ENCODE data around the gene TP53. TPM values are rescaled to one million over a fixed set of nuclear protein-coding genes. Genes with fewer than 3 reads are reported as not detected.

TP53 gene
- total RNA-seq, 4 donors from 2014 or later: 37.2 to 77.2 (median 65.2) TPM

DNA sequence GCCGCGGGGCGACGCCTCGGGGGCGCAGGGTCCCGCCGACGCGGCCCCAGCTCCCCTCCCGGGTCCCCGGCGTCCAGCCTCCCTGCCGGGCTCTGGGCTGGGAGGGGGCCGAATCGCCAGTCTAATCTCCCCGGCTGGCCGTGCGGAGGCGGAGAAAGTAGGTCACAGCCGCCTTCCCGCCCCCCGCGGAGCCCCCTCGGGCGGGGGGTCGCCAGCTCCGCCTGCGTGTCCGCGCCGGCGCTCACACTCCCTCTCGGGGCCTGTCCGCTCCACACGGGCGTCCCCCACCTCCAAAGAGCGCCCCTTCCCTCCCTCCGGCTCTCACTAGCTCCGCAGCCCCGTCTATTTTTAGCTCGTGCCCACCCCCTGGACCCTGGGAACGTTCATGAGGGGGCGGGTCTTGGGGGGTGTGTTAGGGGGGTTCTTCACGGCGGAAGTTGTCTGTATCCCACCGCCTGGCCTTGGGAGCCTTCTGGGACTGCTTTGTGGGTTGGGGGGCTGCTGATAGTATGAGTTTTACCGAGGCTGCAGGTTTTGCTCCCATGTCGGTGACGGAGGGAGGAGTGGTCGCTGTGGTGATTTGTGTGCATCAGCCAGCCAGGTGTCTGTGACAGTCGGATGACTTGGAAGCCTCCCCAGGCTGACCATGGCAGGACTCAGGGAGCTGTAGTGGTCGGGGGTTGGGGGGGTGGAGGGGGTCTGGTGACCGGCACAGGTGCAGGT lies 35.5 kb downstream of the TP53 start:
- Histone ChIP-seq H3K27ac (no peak overlapping the region), H3K36me3 (no peaks in the 10 kb centered on the region), H3K27me3 (peaks cover 40% of the 10 kb centered on the region), H3K4me1 (peaks cover 21% of the 10 kb centered on the region), H3K4me3 (peak overlapping the region; percentile 60), H3K9me3 (no peaks in the 10 kb centered on the region)
- WGBS: 18% methylated on average over 6 of the region's 54 CpGs
- TF ChIP-seq POLR2AphosphoS5 (IDR thresholded peaks at IDR 0.05) (no peak), EP300 (IDR thresholded peaks at IDR 0.05) (no peak), POLR2A (IDR thresholded peaks at IDR 0.05) (no peak)
- TF ChIP-seq, protein P1, sequence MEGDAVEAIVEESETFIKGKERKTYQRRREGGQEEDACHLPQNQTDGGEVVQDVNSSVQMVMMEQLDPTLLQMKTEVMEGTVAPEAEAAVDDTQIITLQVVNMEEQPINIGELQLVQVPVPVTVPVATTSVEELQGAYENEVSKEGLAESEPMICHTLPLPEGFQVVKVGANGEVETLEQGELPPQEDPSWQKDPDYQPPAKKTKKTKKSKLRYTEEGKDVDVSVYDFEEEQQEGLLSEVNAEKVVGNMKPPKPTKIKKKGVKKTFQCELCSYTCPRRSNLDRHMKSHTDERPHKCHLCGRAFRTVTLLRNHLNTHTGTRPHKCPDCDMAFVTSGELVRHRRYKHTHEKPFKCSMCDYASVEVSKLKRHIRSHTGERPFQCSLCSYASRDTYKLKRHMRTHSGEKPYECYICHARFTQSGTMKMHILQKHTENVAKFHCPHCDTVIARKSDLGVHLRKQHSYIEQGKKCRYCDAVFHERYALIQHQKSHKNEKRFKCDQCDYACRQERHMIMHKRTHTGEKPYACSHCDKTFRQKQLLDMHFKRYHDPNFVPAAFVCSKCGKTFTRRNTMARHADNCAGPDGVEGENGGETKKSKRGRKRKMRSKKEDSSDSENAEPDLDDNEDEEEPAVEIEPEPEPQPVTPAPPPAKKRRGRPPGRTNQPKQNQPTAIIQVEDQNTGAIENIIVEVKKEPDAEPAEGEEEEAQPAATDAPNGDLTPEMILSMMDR (IDR thresholded peaks at IDR 0.05): no peak
- DNase-seq (ENCODE audit: low spot score in 2 of 2): no peak

DNA sequence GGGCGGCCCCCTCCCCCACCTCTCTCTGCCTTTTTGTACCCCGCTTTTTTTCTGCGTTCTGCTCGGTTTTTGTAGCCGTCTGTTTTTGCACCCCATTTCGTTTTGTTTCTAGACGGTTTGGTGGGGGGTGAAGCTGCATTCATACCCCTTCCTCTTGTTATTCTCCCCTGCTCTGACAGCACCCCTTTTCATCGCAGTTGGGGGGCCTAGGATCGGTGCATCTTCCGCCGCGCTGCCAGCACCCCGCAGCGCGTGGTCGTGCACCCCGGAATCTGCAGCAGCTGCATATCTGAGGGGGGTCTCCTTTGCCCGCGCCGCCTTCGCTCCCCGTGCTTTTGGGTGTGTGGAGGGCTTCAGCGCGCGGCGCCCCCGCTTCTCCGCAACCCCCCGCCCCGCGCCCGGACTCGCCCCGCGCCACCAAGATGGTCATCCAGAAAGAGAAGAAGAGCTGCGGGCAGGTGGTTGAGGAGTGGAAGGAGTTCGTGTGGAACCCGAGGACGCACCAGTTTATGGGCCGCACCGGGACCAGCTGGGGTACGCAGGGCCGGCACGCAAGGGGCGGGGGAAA lies 36.1 kb downstream of the TP53 start:
- H3K4me1 ChIP-seq: peaks cover 21% of the 10 kb centered on the region
- peaks cover 40% of the 10 kb centered on the region for H3K27me3 ChIP-seq
- H3K9me3 ChIP-seq: no peaks in the 10 kb centered on the region
- no peak for DNase-seq (ENCODE audit: low spot score in 2 of 2)
- TF ChIP-seq EP300 (IDR thresholded peaks at IDR 0.05) (no peak), POLR2A (IDR thresholded peaks at IDR 0.05) (no peak), POLR2AphosphoS5 (IDR thresholded peaks at IDR 0.05) (no peak)
- TF ChIP-seq, protein P1 (IDR thresholded peaks at IDR 0.05): no peak
- H3K4me3 ChIP-seq: peak overlapping the region; percentile 60
- 0% methylated on average over 13 of the region's 45 CpGs for WGBS
- no peaks in the 10 kb centered on the region for H3K36me3 ChIP-seq
- no peak overlapping the region for H3K27ac ChIP-seq

DNA sequence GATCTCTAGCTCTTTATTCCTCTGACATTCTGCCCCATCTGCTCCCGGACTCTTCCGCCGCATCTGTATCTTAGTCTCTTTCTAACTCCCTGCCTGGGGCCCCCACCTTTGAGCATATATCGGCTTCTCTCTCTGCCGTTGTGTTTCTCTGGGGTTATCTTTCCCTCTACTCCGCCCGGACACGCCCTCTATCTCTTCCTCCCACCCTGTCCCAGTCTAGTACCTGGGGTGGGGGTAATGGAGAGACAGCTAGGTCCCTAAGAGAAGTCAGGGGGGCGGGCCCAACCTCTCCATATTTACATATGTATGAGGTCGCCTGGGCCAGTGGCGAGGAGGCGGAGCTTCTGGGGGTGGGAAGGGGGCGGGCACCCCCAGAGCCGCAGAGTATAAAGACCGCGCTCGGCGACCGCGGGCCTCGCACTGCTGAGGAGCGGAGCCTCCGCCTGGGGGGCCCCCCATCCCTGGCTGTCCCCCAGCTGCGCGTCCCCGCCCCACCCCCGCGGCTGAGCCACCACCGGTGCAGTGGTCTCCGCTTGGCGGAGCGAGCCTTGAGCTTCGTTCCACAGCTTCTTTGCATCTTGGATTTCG lies 36.7 kb downstream of the TP53 start, which contains the start of gene ATP1B2:
ATP1B2 (plus strand) TSS at position 418 of the 588 bp plus-strand sequence. CDS start 593 bp downstream, outside the sequence.
- TF ChIP-seq EP300 (IDR thresholded peaks at IDR 0.05) (no peak), POLR2AphosphoS5 (IDR thresholded peaks at IDR 0.05) (no peak), POLR2A (IDR thresholded peaks at IDR 0.05) (no peak)
- TF ChIP-seq, protein P1 (IDR thresholded peaks at IDR 0.05): no peak
- Histone ChIP-seq H3K9me3 (no peaks in the 10 kb centered on the region), H3K36me3 (no peaks in the 10 kb centered on the region), H3K27ac (no peak within 1 kb of the TSS), H3K4me1 (peaks cover 21% of the 10 kb centered on the region), H3K4me3 (peak within 1 kb of the TSS; percentile 60), H3K27me3 (peaks cover 40% of the 10 kb centered on the region)
- DNase-seq (ENCODE audit: low spot score in 2 of 2): peak in 1 of 2 donors; percentile 84
- WGBS: 1% methylated on average over 23 of the region's 34 CpGs

- no peak for TF ChIP-seq POLR2A (IDR thresholded peaks at IDR 0.05)
- TF ChIP-seq EP300 (IDR thresholded peaks at IDR 0.05): no peak
- TF ChIP-seq POLR2AphosphoS5 (IDR thresholded peaks at IDR 0.05): no peak
- TF ChIP-seq, protein P1 (IDR thresholded peaks at IDR 0.05): no peak
- no peaks in the 10 kb centered on the region for H3K36me3 ChIP-seq
- H3K27ac ChIP-seq: no peak overlapping the region
- peaks cover 25% of the 10 kb centered on the region for H3K27me3 ChIP-seq
- DNase-seq (ENCODE audit: low spot score in 2 of 2): no peak
- H3K4me1 ChIP-seq: peaks cover 21% of the 10 kb centered on the region
- no peaks in the 10 kb centered on the region for H3K9me3 ChIP-seq
- WGBS: 74% methylated on average over 4 of the region's 4 CpGs
- no peak overlapping the region for H3K4me3 ChIP-seq
These were observed 40.3 kb downstream of the TP53 start for GRCh38 chr17:7647018-7647417.

GRCh38 chr17:7646457-7646856 lies 40.8 kb downstream of the TP53 start:
- 71% methylated on average over 9 of the region's 9 CpGs for WGBS
- H3K36me3 ChIP-seq: no peaks in the 10 kb centered on the region
- DNase-seq (ENCODE audit: low spot score in 2 of 2): no peak
- peaks cover 20% of the 10 kb centered on the region for H3K27me3 ChIP-seq
- no peak overlapping the region for H3K27ac ChIP-seq
- peaks cover 16% of the 10 kb centered on the region for H3K4me1 ChIP-seq
- no peak overlapping the region for H3K4me3 ChIP-seq
- H3K9me3 ChIP-seq: no peaks in the 10 kb centered on the region
- TF ChIP-seq, protein P1 (IDR thresholded peaks at IDR 0.05): no peak
- TF ChIP-seq POLR2AphosphoS5 (IDR thresholded peaks at IDR 0.05): no peak
- no peak for TF ChIP-seq EP300 (IDR thresholded peaks at IDR 0.05)
- TF ChIP-seq POLR2A (IDR thresholded peaks at IDR 0.05): no peak
